Activated gamma-delta T cell treated with Interleukin-2 at 50 U/mL for 16 hours (primary cell): Measurements from ENCODE around the gene STAC.
"Not testable (repeated sequence)": the region's sequence is repeated elsewhere in the genome, so short reads cannot be mapped to it uniquely, and the experiment has no call there.

Experiments used
- DNase-seq: peaks from one replicate; pipeline ENCODE4 v3.0.0-alpha.2; 2020

The STAC gene

DNA sequence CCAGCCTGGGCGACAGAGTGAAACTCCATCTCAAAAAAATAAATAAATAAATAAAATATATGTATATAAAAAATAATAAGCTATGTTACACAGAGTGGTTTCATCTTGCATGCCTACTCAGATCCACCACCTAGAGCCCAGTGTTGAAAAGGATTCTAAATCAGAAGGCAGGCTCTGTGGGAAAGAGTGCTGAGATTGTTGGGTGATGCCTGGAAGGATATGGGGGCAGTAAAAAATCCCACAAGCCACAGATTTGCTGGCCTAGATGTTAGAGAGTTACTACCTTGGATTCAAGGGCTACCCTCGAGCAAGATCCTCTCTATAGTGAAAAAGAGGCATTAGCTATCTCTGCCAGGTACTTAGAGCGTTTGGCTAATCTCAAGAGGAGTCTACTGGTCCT is 144.3 kb downstream of the STAC start:
- no peak for DNase-seq

- no peak for DNase-seq
These were observed 145.0 kb downstream of the STAC start for GRCh38 chr3:36525115-36525801.

- DNase-seq = no peak
These were observed 157.9 kb downstream of the STAC start for GRCh38 chr3:36538136-36538749.

DNA sequence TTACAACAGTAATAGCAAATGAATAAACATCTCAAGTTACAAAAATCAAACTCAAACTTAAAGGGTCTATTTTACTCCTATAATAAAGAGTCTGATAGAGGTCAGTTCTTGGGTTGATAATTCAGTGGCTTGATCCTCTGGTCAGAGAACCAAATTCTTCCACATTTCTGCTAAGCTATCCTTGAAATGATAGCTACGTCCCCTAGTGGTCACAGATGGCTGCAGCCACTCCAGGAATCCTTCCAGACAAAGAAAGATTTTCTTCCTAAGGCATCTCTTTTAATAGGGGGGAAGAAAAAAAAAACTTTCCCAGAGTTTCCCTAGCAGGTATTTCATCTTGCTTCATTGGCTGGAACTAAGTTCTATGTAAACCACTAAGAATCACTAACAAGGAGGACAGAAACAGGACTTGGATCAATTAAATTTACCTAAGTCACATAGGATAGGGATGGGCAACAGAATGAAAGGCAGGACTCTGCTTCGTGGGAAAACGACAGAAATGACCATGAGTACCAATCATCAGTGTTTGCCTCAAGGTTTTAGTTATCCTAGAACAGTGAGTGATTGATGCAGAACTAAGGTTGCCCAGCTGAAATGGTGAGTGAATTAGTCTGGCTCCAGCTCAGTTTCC is 160.7 kb downstream of the STAC start:
- no peak for DNase-seq

- no peak for DNase-seq
These were observed 161.9 kb downstream of the STAC start for GRCh38 chr3:36542186-36542585.

DNA sequence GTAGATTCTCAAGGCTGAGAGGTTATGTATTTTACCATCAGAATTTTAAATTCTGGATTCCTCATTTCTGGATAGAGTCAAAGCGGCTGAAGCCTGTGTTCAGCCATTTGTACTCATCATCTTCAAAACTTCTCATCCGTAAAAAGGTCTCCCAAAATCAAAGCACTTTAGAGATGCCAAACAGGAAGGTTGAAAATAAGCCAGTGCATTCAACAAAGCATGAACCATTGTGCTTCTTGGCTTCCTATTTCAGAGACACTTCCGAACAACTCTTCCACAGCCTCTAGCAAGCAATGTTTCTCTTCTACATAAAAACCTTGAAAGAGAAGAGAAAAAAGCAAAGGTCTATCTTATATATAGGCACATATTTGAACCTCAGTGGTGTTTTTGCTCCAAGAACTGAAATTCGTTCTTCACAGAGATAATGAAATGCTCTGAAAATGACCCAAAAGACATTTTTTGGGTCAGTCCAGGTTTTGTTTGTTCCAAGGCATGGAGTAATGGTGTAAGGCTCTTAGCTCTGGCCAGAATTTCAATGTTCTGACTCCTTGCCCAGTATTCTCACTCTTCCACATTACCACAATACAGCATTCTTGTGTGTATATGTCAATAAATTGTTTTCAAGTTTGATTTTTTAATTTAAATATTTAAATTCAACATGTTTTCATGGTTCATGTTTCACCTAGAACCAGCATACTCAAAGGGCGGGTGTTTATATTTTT is 163.1 kb downstream of the STAC start:
- DNase-seq = no peak

DNA sequence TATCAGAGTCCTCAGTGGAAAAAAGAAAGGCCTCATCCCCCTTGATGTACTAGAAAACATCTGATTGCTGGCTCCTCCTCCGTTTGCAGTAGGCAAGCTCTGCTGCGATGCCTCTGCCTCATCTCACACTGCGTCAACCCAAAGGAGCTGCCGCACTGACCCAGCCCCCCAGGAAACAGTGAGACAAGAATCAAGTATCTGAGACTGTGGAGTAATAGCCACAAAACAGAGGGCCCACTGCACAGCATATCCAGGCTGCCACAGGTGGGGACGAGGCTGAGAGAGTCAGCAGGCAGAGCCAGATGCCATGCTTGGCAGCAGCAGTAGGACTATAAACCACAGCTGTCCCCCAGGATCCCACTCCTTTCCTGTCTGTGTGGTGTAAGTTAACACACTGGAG is 165.9 kb downstream of the STAC start:
- DNase-seq = no peak

GRCh38 chr3:36548712-36549111 is 168.4 kb downstream of the STAC start:
- no peak for DNase-seq

GRCh38 chr3:36557021-36557707 is 176.9 kb downstream of the STAC start:
- DNase-seq = no peak

DNA sequence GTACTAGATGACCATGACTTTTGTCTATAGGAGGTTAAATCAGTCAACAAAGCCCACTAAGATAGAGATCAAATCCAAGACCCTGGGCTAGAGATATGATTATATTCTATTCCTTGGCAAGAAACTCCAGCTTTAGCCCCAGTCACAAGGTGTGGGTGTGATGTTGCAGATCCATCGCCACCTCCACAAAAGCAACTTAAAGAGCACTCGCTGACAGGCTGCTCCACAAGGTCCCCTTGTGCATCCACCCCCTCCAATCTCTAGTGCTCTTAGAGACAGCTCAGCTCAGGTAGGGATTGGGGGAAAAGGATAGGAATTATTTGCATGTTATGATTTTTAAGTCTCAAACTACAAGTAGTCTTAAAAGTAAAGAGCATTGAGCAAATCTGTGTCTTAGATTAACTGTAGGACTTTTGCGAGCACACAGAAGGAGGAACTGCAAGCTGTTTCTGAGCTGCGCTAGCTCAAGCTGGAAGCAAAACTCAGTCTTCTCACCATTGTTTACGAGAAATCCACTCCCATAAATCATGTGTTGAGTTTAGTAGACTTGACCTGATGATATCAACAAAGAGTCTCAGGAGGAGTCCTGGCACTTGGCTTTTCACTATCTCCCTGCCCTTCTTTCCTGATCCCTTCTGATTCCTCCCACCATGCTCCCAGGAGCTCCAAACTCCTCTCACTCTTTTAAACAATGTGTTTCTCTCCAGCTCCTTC is 177.6 kb downstream of the STAC start:
- no peak for DNase-seq

GRCh38 chr3:36558961-36559360 is 178.7 kb downstream of the STAC start:
- no peak for DNase-seq

DNA sequence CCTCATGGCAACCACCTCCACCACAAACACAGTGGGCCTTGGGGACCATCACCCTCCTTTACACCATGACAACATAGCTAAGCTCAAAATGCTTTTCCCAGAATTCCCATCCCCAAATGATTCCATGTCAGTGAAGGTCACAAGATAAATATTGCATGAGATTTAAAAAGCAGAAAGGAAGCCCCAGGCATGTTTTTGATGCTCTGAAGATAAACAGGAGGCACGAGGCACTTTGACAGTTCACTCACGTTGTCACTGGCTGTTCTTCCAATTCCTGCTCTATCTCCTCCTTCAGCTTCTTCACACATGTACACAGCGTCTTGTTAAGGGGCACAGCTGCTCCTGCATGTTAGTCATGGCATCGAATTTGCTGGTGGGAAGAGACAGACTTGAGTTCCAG is 180.4 kb downstream of the STAC start:
- no peak for DNase-seq

- no peak for DNase-seq
These were observed 181.3 kb downstream of the STAC start for GRCh38 chr3:36561601-36562000.

DNA sequence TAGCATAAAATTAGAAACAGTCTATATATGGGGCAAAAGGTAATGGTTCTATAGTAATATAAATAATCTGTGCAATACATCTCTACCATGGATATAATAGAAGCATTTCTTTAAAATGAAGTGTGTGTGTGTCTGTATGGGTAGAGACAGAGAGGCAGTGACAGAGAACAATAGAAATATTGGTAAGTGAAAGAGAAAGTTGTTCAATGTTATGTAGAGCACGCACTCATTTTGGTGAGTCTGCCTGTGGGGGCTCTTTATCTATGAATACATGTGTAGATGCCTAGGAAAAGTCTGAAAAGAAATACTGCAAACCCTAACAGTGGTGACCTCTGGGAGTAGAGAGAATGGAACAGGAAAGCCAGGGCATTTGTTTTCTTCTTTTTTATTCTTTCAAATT is 182.6 kb downstream of the STAC start:
- no peak for DNase-seq

GRCh38 chr3:36575241-36575640 is 194.9 kb downstream of the STAC start:
- DNase-seq = no peak

DNA sequence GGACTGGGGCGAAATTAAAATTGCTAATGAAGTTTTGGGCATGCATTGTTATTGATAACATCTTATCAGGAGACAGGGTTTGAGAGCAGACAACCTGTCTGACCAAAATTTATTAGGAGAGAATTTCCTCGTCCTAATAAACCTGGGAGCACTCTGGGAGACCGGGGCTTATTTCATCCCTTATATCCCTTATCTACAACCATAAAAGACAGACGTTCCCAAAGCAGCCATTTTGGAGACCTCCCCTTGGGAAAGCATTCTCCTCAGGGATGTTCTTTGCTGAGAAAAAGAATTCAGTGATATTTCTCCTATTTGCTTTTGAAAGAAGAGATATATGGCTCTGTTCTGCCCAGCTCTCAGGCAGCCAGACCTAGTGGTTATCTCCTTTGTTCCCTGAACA is 198.1 kb downstream of the STAC start:
- not testable (repeated sequence) for DNase-seq

DNA sequence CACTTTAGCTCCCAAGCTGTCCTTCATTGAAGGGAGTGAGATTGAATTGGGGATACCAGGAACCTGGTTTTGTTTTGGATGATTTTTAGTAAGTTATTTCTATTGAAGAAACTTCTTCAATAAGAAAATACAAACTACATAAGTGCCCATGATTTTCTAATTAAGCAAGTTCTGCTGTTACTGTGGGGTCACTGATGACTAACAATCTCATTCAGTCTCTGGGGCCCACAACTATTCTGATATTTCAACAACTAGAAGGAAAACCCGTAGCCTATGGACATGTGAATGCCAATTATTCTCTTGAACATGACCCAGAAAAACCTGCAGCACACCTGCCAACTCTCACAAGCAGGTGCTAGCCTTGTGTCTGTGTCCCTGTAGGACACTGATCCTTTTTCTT is 199.4 kb downstream of the STAC start:
- no peak for DNase-seq

DNA sequence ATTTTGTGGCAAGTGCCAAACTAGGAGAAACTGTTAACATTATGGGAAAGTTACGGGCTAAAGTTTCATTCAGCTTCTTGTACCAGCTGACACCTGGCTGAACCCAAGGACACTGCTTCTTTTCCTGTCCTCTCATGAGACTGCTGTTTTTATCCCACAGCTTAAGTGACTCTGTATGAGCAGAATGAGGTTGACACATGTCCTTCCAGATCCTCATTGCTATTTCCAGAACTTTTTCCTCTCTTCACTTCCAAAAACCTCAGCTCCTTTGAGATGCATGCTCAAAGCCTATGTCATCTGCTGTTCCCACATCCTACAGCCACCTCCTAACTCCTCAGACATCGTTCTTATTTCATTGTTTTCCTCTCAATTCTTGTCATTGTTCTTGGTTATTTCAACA is 200.4 kb downstream of the STAC start:
- DNase-seq = no peak

- no peak for DNase-seq
These were observed 211.7 kb downstream of the STAC start for GRCh38 chr3:36591959-36592358.

DNA sequence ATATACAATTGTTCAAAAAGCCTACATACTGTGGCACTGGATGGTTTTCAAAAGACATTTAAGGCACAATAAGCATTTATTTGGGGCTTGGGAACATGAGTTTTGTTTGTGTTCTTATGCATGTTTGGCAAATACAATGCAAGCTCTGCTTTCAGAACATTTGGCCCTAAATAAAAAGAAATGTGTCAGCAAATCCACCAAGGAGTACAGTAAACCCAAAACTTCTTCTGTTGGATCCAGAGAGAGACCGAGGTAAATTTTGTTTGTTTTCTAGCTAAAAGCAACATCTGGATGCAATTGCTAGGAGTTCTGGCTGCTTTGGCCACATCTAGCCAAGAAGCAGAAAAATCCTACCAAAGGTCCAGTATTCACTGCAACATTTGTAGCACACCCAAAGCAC is 215.2 kb downstream of the STAC start:
- no peak for DNase-seq

DNA sequence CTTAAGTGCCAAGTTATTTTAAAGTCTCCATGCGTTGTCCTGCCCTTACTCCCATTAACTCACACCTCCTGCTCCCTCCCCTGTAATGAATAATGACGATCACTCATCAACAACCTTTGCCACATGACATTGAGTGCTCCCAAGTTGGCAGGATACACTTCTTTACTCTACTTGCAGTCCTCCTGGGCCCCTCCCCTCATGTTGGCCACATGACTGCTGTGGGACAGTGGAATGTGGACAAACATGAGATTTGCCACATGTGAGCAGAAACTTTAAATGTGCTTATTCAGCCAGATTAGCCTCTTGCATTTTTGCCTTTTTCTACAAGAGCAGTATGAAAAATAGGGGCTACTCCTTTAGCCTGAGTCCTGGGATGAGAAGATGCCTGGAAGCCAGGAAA is 216.1 kb downstream of the STAC start:
- no peak for DNase-seq

DNA sequence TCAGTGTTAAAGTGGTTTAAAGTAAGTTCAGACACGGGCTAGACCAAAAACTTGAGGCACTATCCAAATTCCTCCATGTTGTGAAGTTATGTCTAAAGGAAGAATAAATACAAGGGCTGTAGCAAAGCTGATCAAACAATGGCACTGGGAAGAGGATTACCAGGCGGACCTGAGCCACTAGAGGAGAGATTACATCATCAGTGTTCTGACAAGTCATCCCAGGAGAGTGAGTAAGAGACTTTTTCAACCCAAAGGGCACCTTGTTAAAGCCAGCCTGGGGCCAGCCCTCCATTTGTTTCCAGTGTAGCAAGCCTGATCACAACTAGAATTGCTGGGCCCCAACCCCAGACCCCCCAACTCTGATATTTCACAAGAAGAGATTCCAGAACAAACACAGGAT is 217.1 kb downstream of the STAC start:
- DNase-seq = no peak
